ENCODE results near the gene LMO3.

Gene LMO3

DNA sequence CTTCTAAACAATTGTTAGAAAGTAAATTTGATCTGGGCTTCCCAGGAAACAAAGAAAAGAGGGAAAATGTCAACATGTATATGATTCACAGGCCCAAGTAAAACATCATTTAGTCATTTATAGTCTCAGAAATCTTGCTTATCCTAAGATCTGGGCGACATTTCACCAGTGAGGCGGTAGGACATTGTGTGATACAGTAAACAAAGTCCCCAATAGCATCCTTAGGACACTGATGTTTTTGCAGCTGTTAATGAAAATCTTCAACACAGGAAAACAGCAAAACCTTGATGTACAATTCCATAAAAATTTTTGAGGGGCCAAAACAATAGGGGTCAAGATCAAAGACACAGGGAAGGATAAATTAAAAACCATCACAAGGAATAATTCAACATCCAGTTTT, 20.2 kb downstream of the LMO3 start:
- Mint-ChIP-seq H3K27ac (no peak overlapping the region), H3K4me1 (ENCODE audit: low read depth) (no peaks in the 10 kb centered on the region), H3K4me3 (no peak overlapping the region), H3K36me3 (no peaks in the 10 kb centered on the region), H3K27me3 (no peaks in the 10 kb centered on the region), H3K9me3 (ENCODE audit: low read depth) (peaks cover 5% of the 10 kb centered on the region)

GRCh38 chr12:16583969-16584745, 21.8 kb downstream of the LMO3 start:
- Mint-ChIP-seq H3K27ac (no peak overlapping the region), H3K27me3 (no peaks in the 10 kb centered on the region), H3K36me3 (no peaks in the 10 kb centered on the region), H3K4me3 (no peak overlapping the region), H3K9me3 (ENCODE audit: low read depth) (peaks cover 5% of the 10 kb centered on the region), H3K4me1 (ENCODE audit: low read depth) (no peaks in the 10 kb centered on the region)

GRCh38 chr12:16581416-16581815, 24.5 kb downstream of the LMO3 start:
- Mint-ChIP-seq H3K4me1 (ENCODE audit: low read depth) (no peaks in the 10 kb centered on the region), H3K4me3 (no peak overlapping the region), H3K27me3 (no peaks in the 10 kb centered on the region), H3K9me3 (ENCODE audit: low read depth) (peaks cover 5% of the 10 kb centered on the region), H3K27ac (no peak overlapping the region), H3K36me3 (no peaks in the 10 kb centered on the region)

DNA sequence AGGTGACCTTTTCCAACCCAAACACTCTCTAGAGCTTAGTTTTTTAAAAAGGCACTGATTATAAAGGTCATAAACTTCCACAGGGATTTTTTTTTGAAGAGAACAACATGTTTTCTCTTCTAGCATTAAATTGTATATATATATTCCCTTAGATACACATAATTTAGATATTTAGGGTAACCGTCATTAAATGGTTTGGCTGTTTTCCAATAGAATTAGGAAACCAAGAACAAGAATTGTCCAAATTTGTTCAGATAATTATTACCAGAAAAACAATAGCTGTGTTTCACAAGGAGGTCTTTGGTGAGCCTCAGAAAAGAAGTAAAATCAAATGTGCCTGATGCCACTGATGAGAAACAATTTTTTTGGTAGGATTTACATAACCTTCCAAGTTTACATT, 26.9 kb downstream of the LMO3 start:
- Mint-ChIP-seq H3K4me3 (no peak overlapping the region), H3K36me3 (no peaks in the 10 kb centered on the region), H3K9me3 (ENCODE audit: low read depth) (peaks cover 5% of the 10 kb centered on the region), H3K27ac (no peak overlapping the region), H3K4me1 (ENCODE audit: low read depth) (no peaks in the 10 kb centered on the region), H3K27me3 (no peaks in the 10 kb centered on the region)

DNA sequence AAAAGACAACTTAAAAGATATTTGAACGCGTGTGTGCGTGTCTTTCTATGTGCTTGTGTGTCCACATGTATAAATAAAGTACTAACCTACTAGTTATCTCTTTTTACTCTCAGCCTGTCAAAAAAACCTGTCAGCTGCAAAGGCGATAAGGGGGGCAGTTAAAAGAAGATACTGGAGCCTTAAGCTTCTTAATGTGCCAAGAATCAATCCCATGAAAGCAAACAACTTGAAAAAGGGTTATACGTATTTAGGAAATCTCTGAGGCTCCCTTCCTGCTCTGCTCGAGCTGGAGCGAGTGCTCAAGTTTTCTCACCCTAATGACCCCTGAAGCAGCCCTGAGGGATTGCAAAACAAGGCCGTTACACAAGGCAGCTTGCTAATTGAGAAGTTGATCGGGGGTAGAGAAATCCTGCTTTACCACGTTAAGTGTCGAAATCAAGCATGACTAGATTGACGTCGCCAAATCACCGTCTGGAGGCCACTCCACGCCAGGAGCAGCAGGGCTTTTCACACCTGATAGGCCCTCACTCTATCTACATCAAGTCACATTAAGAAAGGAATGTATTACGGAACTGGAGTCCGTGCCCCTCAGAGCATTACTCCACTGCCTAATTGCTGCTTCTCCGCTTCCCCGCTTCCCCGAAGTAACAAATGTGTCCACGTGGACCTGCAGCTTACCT, 32.4 kb downstream of the LMO3 start:
- no peak overlapping the region for H3K4me3 Mint-ChIP-seq
- H3K9me3 Mint-ChIP-seq (ENCODE audit: low read depth) = no peaks in the 10 kb centered on the region
- H3K36me3 Mint-ChIP-seq = no peaks in the 10 kb centered on the region
- no peaks in the 10 kb centered on the region for H3K4me1 Mint-ChIP-seq (ENCODE audit: low read depth)
- no peaks in the 10 kb centered on the region for H3K27me3 Mint-ChIP-seq
- no peak overlapping the region for H3K27ac Mint-ChIP-seq

- H3K27ac Mint-ChIP-seq = no peak overlapping the region
- H3K4me3 Mint-ChIP-seq = no peak overlapping the region
- H3K27me3 Mint-ChIP-seq = no peaks in the 10 kb centered on the region
- H3K9me3 Mint-ChIP-seq (ENCODE audit: low read depth) = peaks cover 5% of the 10 kb centered on the region
- no peaks in the 10 kb centered on the region for H3K36me3 Mint-ChIP-seq
- no peaks in the 10 kb centered on the region for H3K4me1 Mint-ChIP-seq (ENCODE audit: low read depth)
Observed at GRCh38 chr12:16568873-16569272, 37.1 kb downstream of the LMO3 start.

DNA sequence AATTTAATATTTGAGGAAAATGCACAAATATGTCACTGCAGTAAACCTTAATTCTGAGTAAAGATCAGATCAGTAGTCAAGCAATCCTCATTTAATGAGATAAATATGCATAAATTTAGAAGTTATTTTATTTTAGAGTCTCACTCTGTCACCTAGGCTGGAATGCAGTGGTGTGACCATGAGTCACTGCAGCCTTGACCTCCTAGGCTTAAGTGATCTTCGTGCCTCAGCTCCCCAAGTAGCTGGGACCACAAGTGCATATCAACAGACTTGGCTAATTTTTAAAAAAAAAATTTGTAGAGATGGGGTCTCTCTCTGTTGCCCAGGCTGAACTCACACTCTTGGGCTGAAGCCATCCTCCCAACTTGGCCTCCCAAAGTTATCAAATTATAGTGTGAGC, 41.3 kb downstream of the LMO3 start:
- Mint-ChIP-seq H3K36me3 (no peaks in the 10 kb centered on the region), H3K27ac (no peak overlapping the region), H3K4me1 (ENCODE audit: low read depth) (no peaks in the 10 kb centered on the region), H3K27me3 (no peaks in the 10 kb centered on the region), H3K4me3 (no peak overlapping the region), H3K9me3 (ENCODE audit: low read depth) (peaks cover 5% of the 10 kb centered on the region)

GRCh38 chr12:16563504-16563903, 42.5 kb downstream of the LMO3 start:
- Mint-ChIP-seq H3K36me3 (no peaks in the 10 kb centered on the region), H3K27ac (no peak overlapping the region), H3K9me3 (ENCODE audit: low read depth) (peaks cover 5% of the 10 kb centered on the region), H3K4me3 (no peak overlapping the region), H3K4me1 (ENCODE audit: low read depth) (no peaks in the 10 kb centered on the region), H3K27me3 (no peaks in the 10 kb centered on the region)

DNA sequence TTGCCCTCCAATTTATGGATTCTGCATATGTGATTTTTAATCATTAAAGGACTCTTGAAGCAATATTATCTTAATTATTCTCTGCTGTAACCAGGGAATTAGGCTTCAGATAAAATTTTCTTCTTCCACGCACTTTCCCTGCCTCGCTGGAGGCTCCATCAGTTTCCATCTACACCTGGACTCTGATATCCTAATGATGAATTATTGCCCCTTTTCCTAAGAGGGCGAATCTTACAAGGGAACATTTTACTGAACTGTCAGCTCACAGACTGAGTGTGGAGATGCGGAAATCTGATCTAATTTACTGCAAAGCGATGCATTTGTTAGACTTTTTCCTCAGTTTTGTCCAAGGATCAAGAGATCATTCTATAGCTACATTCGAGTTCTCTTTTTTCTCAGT, 43.0 kb downstream of the LMO3 start:
- Mint-ChIP-seq H3K27me3 (no peaks in the 10 kb centered on the region), H3K4me1 (ENCODE audit: low read depth) (no peaks in the 10 kb centered on the region), H3K9me3 (ENCODE audit: low read depth) (peaks cover 3% of the 10 kb centered on the region), H3K36me3 (no peaks in the 10 kb centered on the region), H3K27ac (no peak overlapping the region), H3K4me3 (no peak overlapping the region)

DNA sequence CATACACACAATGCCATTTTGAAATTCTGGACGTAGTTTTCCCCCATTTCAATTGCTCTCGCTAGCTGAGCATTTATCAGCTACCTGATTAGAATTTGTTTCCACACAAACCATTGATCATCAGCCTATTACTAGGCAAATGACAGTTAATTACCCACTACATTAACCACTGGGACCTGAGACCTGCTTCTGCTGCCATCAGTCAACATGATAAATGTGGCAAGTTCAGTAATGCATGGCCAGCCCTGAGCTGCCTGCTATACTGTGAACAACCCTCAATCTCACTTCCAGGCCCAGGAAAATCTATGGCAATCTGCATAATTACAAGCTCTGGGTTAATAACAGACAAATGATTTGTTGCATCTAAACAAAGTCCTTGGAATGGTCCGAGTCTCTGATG, 43.5 kb downstream of the LMO3 start:
- Mint-ChIP-seq H3K27me3 (no peaks in the 10 kb centered on the region), H3K4me3 (no peak overlapping the region), H3K27ac (no peak overlapping the region), H3K4me1 (ENCODE audit: low read depth) (no peaks in the 10 kb centered on the region), H3K36me3 (no peaks in the 10 kb centered on the region), H3K9me3 (ENCODE audit: low read depth) (no peaks in the 10 kb centered on the region)

DNA sequence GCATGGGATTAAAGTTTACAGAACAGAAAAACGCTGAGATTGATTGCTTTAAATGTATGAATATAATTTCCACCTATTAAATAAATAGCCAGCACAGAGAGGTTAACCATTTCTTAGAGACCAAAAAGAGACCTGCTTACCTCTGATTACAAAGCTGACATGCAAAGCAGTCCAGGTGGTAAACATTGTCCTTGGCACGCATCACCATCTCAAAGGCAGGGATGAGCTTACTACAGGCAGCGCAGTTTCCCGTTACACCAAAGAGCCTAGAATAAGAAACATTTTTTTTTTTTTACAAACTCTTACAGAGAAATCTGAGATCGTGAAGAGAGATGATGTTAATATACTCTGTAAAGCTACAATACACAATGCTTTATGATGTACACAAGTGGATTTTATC, 45.7 kb downstream of the LMO3 start:
- H3K27ac Mint-ChIP-seq = no peak overlapping the region
- H3K27me3 Mint-ChIP-seq = no peaks in the 10 kb centered on the region
- H3K36me3 Mint-ChIP-seq = no peaks in the 10 kb centered on the region
- no peaks in the 10 kb centered on the region for H3K4me1 Mint-ChIP-seq (ENCODE audit: low read depth)
- no peak overlapping the region for H3K4me3 Mint-ChIP-seq
- H3K9me3 Mint-ChIP-seq (ENCODE audit: low read depth) = no peaks in the 10 kb centered on the region

- H3K27ac Mint-ChIP-seq = no peak overlapping the region
- H3K36me3 Mint-ChIP-seq = no peaks in the 10 kb centered on the region
- no peak overlapping the region for H3K4me3 Mint-ChIP-seq
- H3K9me3 Mint-ChIP-seq (ENCODE audit: low read depth) = no peaks in the 10 kb centered on the region
- H3K4me1 Mint-ChIP-seq (ENCODE audit: low read depth) = no peaks in the 10 kb centered on the region
- no peaks in the 10 kb centered on the region for H3K27me3 Mint-ChIP-seq
Observed at GRCh38 chr12:16555630-16556029, 50.3 kb downstream of the LMO3 start.

DNA sequence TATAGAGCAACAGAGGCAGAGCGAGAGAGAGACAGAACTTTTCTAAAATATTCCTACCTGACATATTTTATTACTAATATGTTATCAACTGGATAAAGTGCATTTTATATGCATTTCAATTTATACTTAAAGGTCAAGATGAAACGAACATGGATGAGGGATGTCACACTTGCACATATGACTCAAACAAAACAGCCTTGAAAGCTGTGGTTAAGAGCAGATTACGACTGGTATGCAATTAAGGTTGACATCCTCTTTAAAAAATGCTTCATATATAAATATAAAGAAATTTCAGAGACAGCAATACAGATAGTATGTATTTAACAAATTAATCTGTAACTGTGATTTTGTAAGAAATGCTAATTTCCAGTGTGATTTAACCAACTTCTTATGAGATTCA, 52.5 kb downstream of the LMO3 start:
- Mint-ChIP-seq H3K4me3 (no peak overlapping the region), H3K9me3 (ENCODE audit: low read depth) (no peaks in the 10 kb centered on the region), H3K27me3 (no peaks in the 10 kb centered on the region), H3K4me1 (ENCODE audit: low read depth) (no peaks in the 10 kb centered on the region), H3K27ac (no peak overlapping the region), H3K36me3 (no peaks in the 10 kb centered on the region)

- no peak overlapping the region for H3K27ac Mint-ChIP-seq
- H3K36me3 Mint-ChIP-seq = no peaks in the 10 kb centered on the region
- no peaks in the 10 kb centered on the region for H3K4me1 Mint-ChIP-seq (ENCODE audit: low read depth)
- H3K4me3 Mint-ChIP-seq = no peak overlapping the region
- H3K9me3 Mint-ChIP-seq (ENCODE audit: low read depth) = no peaks in the 10 kb centered on the region
- no peaks in the 10 kb centered on the region for H3K27me3 Mint-ChIP-seq
Observed at GRCh38 chr12:16552301-16552700, 53.7 kb downstream of the LMO3 start.

DNA sequence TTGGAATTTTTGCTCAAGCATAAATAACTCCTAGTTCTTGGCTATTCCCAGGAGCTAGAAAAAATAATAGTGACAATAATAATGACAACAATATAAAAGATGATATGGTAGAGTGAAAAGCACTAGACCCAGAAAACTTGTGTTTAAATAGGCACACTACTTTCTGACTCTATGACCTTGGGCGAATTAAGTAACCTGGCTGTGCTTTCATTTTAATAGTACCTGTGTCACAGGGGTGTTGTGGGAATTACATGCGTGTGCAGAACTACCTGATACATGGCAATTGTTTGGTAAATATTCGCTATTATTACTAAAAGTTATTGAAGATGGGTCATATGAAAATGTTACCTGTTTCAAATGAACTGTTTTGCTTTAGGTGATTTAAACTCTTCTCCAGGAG, 60.1 kb downstream of the LMO3 start:
- H3K27ac Mint-ChIP-seq = no peak overlapping the region

DNA sequence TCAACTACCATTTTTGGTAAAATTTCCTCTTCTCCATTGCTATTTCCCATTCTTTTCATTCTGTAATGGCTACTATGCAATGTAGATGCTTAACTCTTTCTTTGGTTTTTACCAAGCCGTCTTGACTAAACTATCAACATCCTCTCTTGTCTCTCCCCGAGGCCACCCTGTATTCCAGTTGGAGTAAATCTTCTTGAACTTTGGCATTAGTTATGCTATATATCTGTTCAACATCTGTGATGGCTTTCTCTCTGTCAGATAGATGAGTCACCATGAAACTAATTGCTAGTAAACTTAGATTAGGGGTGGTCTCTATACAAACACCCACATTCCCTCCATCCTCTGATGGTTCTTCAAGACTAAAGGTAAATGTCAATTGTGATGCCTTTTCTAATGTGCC, 63.4 kb downstream of the LMO3 start:
- no peaks in the 10 kb centered on the region for H3K4me1 Mint-ChIP-seq (ENCODE audit: low read depth)
- peaks cover 3% of the 10 kb centered on the region for H3K9me3 Mint-ChIP-seq (ENCODE audit: low read depth)
- H3K36me3 Mint-ChIP-seq = no peaks in the 10 kb centered on the region
- H3K4me3 Mint-ChIP-seq = no peak overlapping the region
- no peaks in the 10 kb centered on the region for H3K27me3 Mint-ChIP-seq
- H3K27ac Mint-ChIP-seq = no peak overlapping the region

More for the DNA sequence above, 60.1 kb downstream of the LMO3 start:
- no peaks in the 10 kb centered on the region for H3K4me1 Mint-ChIP-seq (ENCODE audit: low read depth)
- H3K27me3 Mint-ChIP-seq = no peaks in the 10 kb centered on the region
- H3K9me3 Mint-ChIP-seq (ENCODE audit: low read depth) = no peaks in the 10 kb centered on the region
- no peaks in the 10 kb centered on the region for H3K36me3 Mint-ChIP-seq
- H3K4me3 Mint-ChIP-seq = no peak overlapping the region
